DND-41 (cell line): ENCODE results near the gene SSX2IP.

Experiments
- EZH2 ChIP-seq: IDR thresholded peaks from 3 replicates; pipeline ENCODE4 v1.6.1; 2012; ENCODE audit warnings: borderline replicate concordance, low read depth, mild to moderate bottlenecking, moderate library complexity, low read length, inconsistent platforms; ENCODE audit not compliant: severe bottlenecking
- TF ChIP-seq, protein P1 (sequence below): IDR thresholded peaks from 2 replicates; pipeline ENCODE4 v1.5.1; 2012; ENCODE audit warnings: borderline replicate concordance, low read length, moderate library complexity, mild to moderate bottlenecking; ENCODE audit not compliant: poor library complexity, severe bottlenecking; ENCODE audit errors: extremely low read depth

DNA sequence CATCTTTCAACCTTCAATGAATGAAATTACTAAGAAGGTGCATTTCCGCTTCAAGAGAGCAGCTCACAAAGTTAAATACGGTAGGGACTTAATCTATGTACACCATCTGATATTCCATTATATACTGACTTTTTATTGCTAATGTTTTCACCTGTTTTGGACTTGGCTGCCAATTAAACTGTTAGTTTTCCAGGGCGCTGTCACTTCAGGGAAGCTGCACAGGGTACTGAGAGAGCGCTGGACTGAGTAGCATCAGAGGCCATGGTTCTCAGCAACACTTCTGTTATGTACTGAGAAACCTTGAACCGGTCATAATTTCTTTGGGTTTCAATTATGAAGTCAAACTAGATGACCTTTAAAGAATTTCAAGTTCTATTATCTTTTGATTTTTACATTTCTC, 8.2 kb downstream of the SSX2IP start:
- no peak for TF ChIP-seq EZH2
- TF ChIP-seq, protein P1, sequence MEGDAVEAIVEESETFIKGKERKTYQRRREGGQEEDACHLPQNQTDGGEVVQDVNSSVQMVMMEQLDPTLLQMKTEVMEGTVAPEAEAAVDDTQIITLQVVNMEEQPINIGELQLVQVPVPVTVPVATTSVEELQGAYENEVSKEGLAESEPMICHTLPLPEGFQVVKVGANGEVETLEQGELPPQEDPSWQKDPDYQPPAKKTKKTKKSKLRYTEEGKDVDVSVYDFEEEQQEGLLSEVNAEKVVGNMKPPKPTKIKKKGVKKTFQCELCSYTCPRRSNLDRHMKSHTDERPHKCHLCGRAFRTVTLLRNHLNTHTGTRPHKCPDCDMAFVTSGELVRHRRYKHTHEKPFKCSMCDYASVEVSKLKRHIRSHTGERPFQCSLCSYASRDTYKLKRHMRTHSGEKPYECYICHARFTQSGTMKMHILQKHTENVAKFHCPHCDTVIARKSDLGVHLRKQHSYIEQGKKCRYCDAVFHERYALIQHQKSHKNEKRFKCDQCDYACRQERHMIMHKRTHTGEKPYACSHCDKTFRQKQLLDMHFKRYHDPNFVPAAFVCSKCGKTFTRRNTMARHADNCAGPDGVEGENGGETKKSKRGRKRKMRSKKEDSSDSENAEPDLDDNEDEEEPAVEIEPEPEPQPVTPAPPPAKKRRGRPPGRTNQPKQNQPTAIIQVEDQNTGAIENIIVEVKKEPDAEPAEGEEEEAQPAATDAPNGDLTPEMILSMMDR = no peak
